ENCODE data around the gene OR10H2.

DNA sequence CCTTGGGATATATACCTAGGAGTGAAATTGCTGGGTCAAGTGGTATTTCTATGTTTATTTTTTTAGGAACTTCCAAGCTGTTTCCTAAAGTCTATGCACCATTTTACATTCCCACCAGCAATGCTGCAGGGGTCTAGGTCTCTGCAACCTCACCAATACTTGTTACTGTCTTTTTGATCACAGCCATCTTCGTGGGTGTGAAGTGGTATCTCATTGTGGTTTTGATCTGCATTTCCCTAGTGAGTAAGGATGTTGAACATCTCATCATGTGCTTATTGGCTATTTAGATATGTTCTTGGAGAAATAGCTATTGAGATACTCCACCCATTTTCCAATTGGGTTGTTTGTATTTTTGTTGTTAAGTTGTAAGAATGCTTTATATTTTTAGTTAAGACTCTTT lies 2.7 kb downstream of the OR10H2 start:
- TF ChIP-seq, protein P1, sequence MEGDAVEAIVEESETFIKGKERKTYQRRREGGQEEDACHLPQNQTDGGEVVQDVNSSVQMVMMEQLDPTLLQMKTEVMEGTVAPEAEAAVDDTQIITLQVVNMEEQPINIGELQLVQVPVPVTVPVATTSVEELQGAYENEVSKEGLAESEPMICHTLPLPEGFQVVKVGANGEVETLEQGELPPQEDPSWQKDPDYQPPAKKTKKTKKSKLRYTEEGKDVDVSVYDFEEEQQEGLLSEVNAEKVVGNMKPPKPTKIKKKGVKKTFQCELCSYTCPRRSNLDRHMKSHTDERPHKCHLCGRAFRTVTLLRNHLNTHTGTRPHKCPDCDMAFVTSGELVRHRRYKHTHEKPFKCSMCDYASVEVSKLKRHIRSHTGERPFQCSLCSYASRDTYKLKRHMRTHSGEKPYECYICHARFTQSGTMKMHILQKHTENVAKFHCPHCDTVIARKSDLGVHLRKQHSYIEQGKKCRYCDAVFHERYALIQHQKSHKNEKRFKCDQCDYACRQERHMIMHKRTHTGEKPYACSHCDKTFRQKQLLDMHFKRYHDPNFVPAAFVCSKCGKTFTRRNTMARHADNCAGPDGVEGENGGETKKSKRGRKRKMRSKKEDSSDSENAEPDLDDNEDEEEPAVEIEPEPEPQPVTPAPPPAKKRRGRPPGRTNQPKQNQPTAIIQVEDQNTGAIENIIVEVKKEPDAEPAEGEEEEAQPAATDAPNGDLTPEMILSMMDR (IDR thresholded peaks at IDR 0.05), result no peak
- no peak for TF ChIP-seq POLR2A (IDR thresholded peaks at IDR 0.05)
